H1 (cell line): Measurements from ENCODE around the gene DRAP1. TPM values are rescaled to one million over a fixed set of nuclear protein-coding genes. Genes with fewer than 3 reads are reported as not detected.

Source experiments
- CBX5 ChIP-seq: fragments of 300-800, 300-1000 bp; sonication (generic); IDR thresholded peaks from 2 replicates; pipeline ENCODE4 v1.7.1; 2016; ENCODE audit warnings: antibody characterized with exemption, low read length, low read depth
- CBX8 ChIP-seq: fragments of 300-800, 300-1000 bp; sonication (generic); IDR thresholded peaks from 2 replicates; pipeline ENCODE4 v1.7.1; 2016; ENCODE audit warnings: low read depth, low read length, borderline replicate concordance
- CREB1 ChIP-seq: IDR thresholded peaks from 2 replicates; pipeline ENCODE4 v1.6.1; 2012; ENCODE audit warnings: inconsistent platforms
- CTBP2 ChIP-seq: IDR thresholded peaks from 2 replicates; pipeline ENCODE4 v1.7.0; 2011; ENCODE audit warnings: borderline replicate concordance, mild to moderate bottlenecking, moderate library complexity, mixed read lengths, low read length; ENCODE audit not compliant: insufficient read depth, insufficient read length
- EGR1 ChIP-seq: IDR thresholded peaks from 2 replicates; pipeline ENCODE4 v1.6.1; 2011; ENCODE audit warnings: low read depth, low read length, borderline replicate concordance
- EP300 ChIP-seq, 2 experiments: IDR thresholded peaks; 1 replicate in 1 of 2; 2 replicates in 1 of 2; pipeline ENCODE4 v1.6.1; 2011 to 2012; ENCODE audit warnings: low read depth in 2 of 2, low read length in 2 of 2, mild to moderate bottlenecking in 2 of 2, borderline replicate concordance in 1 of 2, inconsistent platforms in 1 of 2, moderate library complexity in 1 of 2
- GTF2F1 ChIP-seq: IDR thresholded peaks from 2 replicates; pipeline ENCODE4 v1.6.1; 2012; ENCODE audit warnings: low read depth, low read length, improper control_type of control experiment, borderline replicate concordance
- HDAC6 ChIP-seq: IDR thresholded peaks from one replicate; pipeline ENCODE4 v1.7.1; 2012; ENCODE audit warnings: low read depth, mild to moderate bottlenecking, inconsistent platforms, low read length, moderate library complexity
- JUN ChIP-seq: IDR thresholded peaks from 2 replicates; pipeline ENCODE4 v1.6.1; 2011; ENCODE audit warnings: low read depth, mild to moderate bottlenecking, improper control_type of control experiment, low read length
- KDM5A ChIP-seq: fragments of 200-600 bp; IDR thresholded peaks from 2 replicates; pipeline ENCODE4 v1.7.1; 2012; ENCODE audit warnings: mild to moderate bottlenecking, low read length, inconsistent platforms, mixed read lengths
- POLR2A ChIP-seq, 2 experiments: IDR thresholded peaks; 1 replicate in 1 of 2; 2 replicates in 1 of 2; pipeline ENCODE4 v1.6.1; 2011; ENCODE audit warnings: low read depth in 2 of 2, low read length in 2 of 2, mild to moderate bottlenecking in 2 of 2; ENCODE audit errors: control extremely low read depth in 1 of 2
- RAD21 ChIP-seq, 2 experiments: IDR thresholded peaks in 1 of 2; conservative IDR thresholded peaks in 1 of 2; 2 replicates each; pipeline ENCODE4 v1.6.1; 2011; ENCODE audit warnings: low read depth in 2 of 2, low read length in 2 of 2, improper control_type of control experiment in 1 of 2, inconsistent platforms in 1 of 2, mild to moderate bottlenecking in 1 of 2, moderate library complexity in 1 of 2
- RXRA ChIP-seq: IDR thresholded peaks from 2 replicates; pipeline ENCODE4 v1.6.1; 2011; ENCODE audit warnings: low read depth, mild to moderate bottlenecking, low read length, moderate library complexity; ENCODE audit not compliant: insufficient read depth
- SAP30 ChIP-seq: fragments of 300-600 bp; sonication (generic); IDR thresholded peaks from 2 replicates; pipeline ENCODE4 v1.7.1; 2012; ENCODE audit warnings: low read length, moderate library complexity, mild to moderate bottlenecking, inconsistent platforms; ENCODE audit not compliant: insufficient read depth, insufficient replicate concordance
- SIX5 ChIP-seq: IDR thresholded peaks from 2 replicates; pipeline ENCODE4 v1.6.1; 2011; ENCODE audit warnings: mild to moderate bottlenecking, low read depth, low read length
- TAF1 ChIP-seq: IDR thresholded peaks from 2 replicates; pipeline ENCODE4 v1.6.1; 2011; ENCODE audit warnings: mild to moderate bottlenecking, low read depth, low read length
- TAF7 ChIP-seq: optimal IDR thresholded peaks from 2 replicates; pipeline ENCODE3; 2011; ENCODE audit warnings: low read depth, mild to moderate bottlenecking, inconsistent platforms, low read length, moderate library complexity, borderline replicate concordance
- TEAD4 ChIP-seq: IDR thresholded peaks from 2 replicates; pipeline ENCODE4 v1.6.1; 2012; ENCODE audit warnings: low read depth, low read length, inconsistent platforms, mixed read lengths
- polyA plus RNA-seq, 7 experiments: library from polyadenylated mRNA; depleted of rRNA in 3 of 7; stranded (reverse) in 5 of 7; unstranded in 2 of 7; fragments of >200 nt in 5 of 7; fragments of 200-250 nt in 2 of 7; gene quantifications; 1 replicate in 5 of 7; 2 replicates in 1 of 7; 4 replicates in 1 of 7; pipeline versions ENCODE4 v1.2.1 to v1.2.3, GENCODE V29; 2011 to 2013; ENCODE audit warnings: missing spikeins in 2 of 7, mixed read lengths in 2 of 7
- total RNA-seq: library from RNA; stranded (reverse); fragmentation: NEBNext Ultra II Directional; extraction: Animal tissue kit (Norgen Biotek cat#: 25700); gene quantifications from 2 replicates; pipeline ENCODE4 v1.2.1, GENCODE V29; 2021
- TF ChIP-seq, protein P1 (sequence below), 3 experiments: IDR thresholded peaks; 1 replicate in 2 of 3; 2 replicates in 1 of 3; pipeline versions ENCODE4 v1.5.1 to v1.6.1; 2011; ENCODE audit warnings: low read length in 3 of 3, mild to moderate bottlenecking in 3 of 3, inconsistent platforms in 2 of 3, low read depth in 1 of 3, moderate library complexity in 1 of 3; ENCODE audit not compliant: insufficient read depth in 1 of 3; ENCODE audit errors: control extremely low read depth in 1 of 3

Gene DRAP1
- total and polyA plus RNA-seq, 2 of the 8 experiments (the other 6 are each of a cell fraction or from before 2014, with no cell fraction given), result 62.5 to 98.7 TPM

DNA sequence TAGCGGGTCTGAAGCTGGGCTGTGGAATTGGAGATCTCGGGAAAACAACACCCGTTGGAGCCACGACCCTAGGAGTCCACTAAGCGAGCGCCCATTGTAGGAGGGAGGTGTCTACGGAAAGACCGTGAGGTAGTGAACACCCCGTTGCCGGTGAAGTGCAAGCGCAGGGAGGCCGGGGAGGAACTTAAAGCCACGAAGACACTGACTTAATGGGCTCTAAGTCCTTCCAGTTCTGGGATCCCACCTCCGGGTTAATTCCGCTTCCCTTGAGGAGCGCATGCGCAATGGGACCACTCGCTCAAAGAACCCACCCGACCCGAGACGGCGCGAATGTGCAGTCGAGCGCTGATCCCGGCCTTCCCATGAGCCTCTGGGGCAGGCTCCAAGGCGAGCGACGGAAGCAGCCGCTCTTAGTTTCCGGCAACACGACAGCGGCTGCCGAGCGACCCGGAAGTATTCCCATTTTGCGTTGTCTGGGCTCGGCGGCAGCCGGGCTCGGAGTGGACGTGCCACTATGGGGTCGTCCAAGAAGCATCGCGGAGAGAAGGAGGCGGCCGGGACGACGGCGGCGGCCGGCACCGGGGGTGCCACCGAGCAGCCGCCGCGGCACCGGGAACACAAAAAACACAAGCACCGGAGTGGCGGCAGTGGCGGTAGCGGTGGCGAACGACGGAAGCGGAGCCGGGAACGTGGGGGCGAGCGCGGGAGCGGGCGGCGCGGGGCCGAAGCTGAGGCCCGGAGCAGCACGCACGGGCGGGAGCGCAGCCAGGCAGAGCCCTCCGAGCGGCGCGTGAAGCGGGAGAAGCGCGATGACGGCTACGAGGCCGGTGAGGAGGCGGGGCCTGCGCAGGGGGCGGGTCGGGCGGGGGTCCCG lies 42.3 kb downstream of the DRAP1 start, which contains the start of gene SART1 (continued):
- TF ChIP-seq EP300 (IDR thresholded peaks at IDR 0.05; ENCODE audit: borderline replicate concordance in 1 of 2, low read depth in 2 of 2, low read length in 2 of 2) (peak in 1 of 2 experiments; percentile 38; a peak in 1 of 3 replicates), TAF1 (peak; percentile 94), RXRA (no peak), HDAC6 (no peak), KDM5A (peak; percentile 57), CREB1 (peak; percentile 63; the same call in 1 of the 2 replicates), TEAD4 (no peak), EGR1 (peak; percentile 69; the same call in 1 of the 2 replicates), CTBP2 (no peak), GTF2F1 (0 out of 2 replicates have a peak, but pooled peaks have one; percentile 20), CBX8 (no peak), SIX5 (0 out of 2 replicates have a peak, but pooled peaks have one; percentile 15), JUN (no peak), SAP30 (no peak), POLR2A (IDR thresholded peaks at IDR 0.05; ENCODE audit: control extremely low read depth in 1 of 2, low read depth in 2 of 2, low read length in 2 of 2) (peak in 1 of 2 experiments; percentile 86; a peak in 2 of 3 replicates), TAF7 (peak; percentile 81), CBX5 (no peak), RAD21 (IDR thresholded peaks at IDR 0.05 in 1 of 2, conservative IDR thresholded peaks at IDR 0.05 in 1 of 2; ENCODE audit: low read depth in 2 of 2, low read length in 2 of 2) (no peak; a peak in 1 of 4 replicates)
- TF ChIP-seq, protein P1, sequence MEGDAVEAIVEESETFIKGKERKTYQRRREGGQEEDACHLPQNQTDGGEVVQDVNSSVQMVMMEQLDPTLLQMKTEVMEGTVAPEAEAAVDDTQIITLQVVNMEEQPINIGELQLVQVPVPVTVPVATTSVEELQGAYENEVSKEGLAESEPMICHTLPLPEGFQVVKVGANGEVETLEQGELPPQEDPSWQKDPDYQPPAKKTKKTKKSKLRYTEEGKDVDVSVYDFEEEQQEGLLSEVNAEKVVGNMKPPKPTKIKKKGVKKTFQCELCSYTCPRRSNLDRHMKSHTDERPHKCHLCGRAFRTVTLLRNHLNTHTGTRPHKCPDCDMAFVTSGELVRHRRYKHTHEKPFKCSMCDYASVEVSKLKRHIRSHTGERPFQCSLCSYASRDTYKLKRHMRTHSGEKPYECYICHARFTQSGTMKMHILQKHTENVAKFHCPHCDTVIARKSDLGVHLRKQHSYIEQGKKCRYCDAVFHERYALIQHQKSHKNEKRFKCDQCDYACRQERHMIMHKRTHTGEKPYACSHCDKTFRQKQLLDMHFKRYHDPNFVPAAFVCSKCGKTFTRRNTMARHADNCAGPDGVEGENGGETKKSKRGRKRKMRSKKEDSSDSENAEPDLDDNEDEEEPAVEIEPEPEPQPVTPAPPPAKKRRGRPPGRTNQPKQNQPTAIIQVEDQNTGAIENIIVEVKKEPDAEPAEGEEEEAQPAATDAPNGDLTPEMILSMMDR (IDR thresholded peaks at IDR 0.05; ENCODE audit: control extremely low read depth in 1 of 3, insufficient read depth in 1 of 3, low read depth in 1 of 3, low read length in 3 of 3), result 0 out of 4 replicates have a peak, but pooled peaks of 1 of the 3 experiments have one; percentile 0
